HCT116 (cell line): ENCODE results near the gene IL12A.

Experiments used
- CTCF ChIP-seq, 3 experiments: fragments of 200-600 bp in 1 of 3; sonication (generic) in 1 of 3; IDR thresholded peaks in 2 of 3; conservative IDR thresholded peaks in 1 of 3; 2 replicates each; pipeline ENCODE4 v1.5.1; 2012 to 2017; ENCODE audit warnings: low read depth in 2 of 3, low read length in 2 of 3, antibody characterized with exemption in 1 of 3, borderline replicate concordance in 1 of 3, control low read depth in 1 of 3, mild to moderate bottlenecking in 1 of 3, mixed read lengths in 1 of 3, mixed run types in 1 of 3, moderate library complexity in 1 of 3; ENCODE audit not compliant: insufficient read depth in 1 of 3
- EGR1 ChIP-seq: IDR thresholded peaks from 2 replicates; pipeline ENCODE4 v1.6.1; 2012; ENCODE audit warnings: low read depth
- YY1 ChIP-seq: IDR thresholded peaks from 2 replicates; pipeline ENCODE4 v1.6.1; 2011; ENCODE audit warnings: low read length, low read depth, moderate library complexity, mild to moderate bottlenecking; ENCODE audit not compliant: insufficient replicate concordance; ENCODE audit errors: extremely low read depth
- ZFX ChIP-seq: fragments of 450-650 bp; IDR thresholded peaks from 2 replicates; pipeline ENCODE4 v1.6.1; 2017
- ZNF274 ChIP-seq: fragments of 200-500 bp; sonication (Bioruptor generic); IDR thresholded peaks from 2 replicates; pipeline ENCODE4 v1.6.1; 2014; ENCODE audit warnings: mild to moderate bottlenecking, low read depth, low read length, inconsistent platforms

- TF ChIP-seq YY1 = no peak
- no peak for TF ChIP-seq CTCF (IDR thresholded peaks at IDR 0.05 in 2 of 3, conservative IDR thresholded peaks at IDR 0.05 in 1 of 3; ENCODE audit: borderline replicate concordance in 1 of 3, insufficient read depth in 1 of 3, low read depth in 2 of 3, low read length in 2 of 3)
- no peak for TF ChIP-seq ZNF274
- no peak for TF ChIP-seq ZFX
- no peak for TF ChIP-seq EGR1
These were observed 42.7 kb upstream of the IL12A start for GRCh38 chr3:159945930-159946329.
